ENCODE results near the gene IDH2.

IDH2 gene

GRCh38 chr15:90040618-90041017, 61.6 kb downstream of the IDH2 start:
- no peak for FAIRE-seq

GRCh38 chr15:90039996-90040395, 62.3 kb downstream of the IDH2 start:
- no peak for FAIRE-seq

- FAIRE-seq, result no peak
These were observed 63.6 kb downstream of the IDH2 start for GRCh38 chr15:90038632-90039095.

GRCh38 chr15:90037961-90038631, 64.2 kb downstream of the IDH2 start:
- FAIRE-seq, result no peak

GRCh38 chr15:90037511-90037860, 64.8 kb downstream of the IDH2 start:
- FAIRE-seq, result no peak

- no peak for FAIRE-seq
These were observed 65.3 kb downstream of the IDH2 start for GRCh38 chr15:90036806-90037510.

- FAIRE-seq, result no peak
These were observed 65.9 kb downstream of the IDH2 start for GRCh38 chr15:90036343-90036742.

- FAIRE-seq, result no peak
These were observed 66.4 kb downstream of the IDH2 start for GRCh38 chr15:90035840-90036230.

GRCh38 chr15:90035095-90035839, 67.0 kb downstream of the IDH2 start:
- FAIRE-seq, result no peak

GRCh38 chr15:90033448-90033847, 68.8 kb downstream of the IDH2 start:
- FAIRE-seq, result no peak

Measured in A204.1 (cell line).